Left ventricle myocardium inferior (tissue), 1 donor: ENCODE measurements around the gene CRABP2. TPM values are rescaled to one million over a fixed set of nuclear protein-coding genes. Genes with fewer than 3 reads are reported as not detected.

ENCODE experiments used
- DNase-seq: peaks from one replicate; pipeline ENCODE4 v3.0.0-alpha.2; 2020
- H3K27ac ChIP-seq: fragments of 200-600 bp; replicated peaks from 2 replicates; pipeline ENCODE4 v1.8.0; 2021
- H3K27me3 ChIP-seq: fragments of 200-600 bp; 2 replicates; pipeline ENCODE4 v1.8.0; 2021; ENCODE audit warnings: low read depth
- H3K36me3 ChIP-seq: fragments of 200-600 bp; 2 replicates; pipeline ENCODE4 v1.8.0; 2021
- H3K4me1 ChIP-seq: fragments of 200-600 bp; 2 replicates; pipeline ENCODE4 v1.8.0; 2021
- H3K4me3 ChIP-seq: fragments of 200-600 bp; 2 replicates; pipeline ENCODE4 v1.8.0; 2021; ENCODE audit warnings: mild to moderate bottlenecking, moderate library complexity
- H3K9me3 ChIP-seq: fragments of 200-600 bp; replicated peaks from 2 replicates; pipeline ENCODE4 v1.8.0; 2021
- intact Hi-C: fragments of 100-400 bp; cut with micrococcal nuclease; formaldehyde crosslinking; loops from one replicate; pipeline ENCODE4 v1.11.0; 2022
- total RNA-seq: library from RNA; stranded (reverse); fragmentation: NEBNext Ultra II Directional; extraction: Animal tissue kit (Norgen Biotek cat#: 25700); gene quantifications from one replicate; pipeline ENCODE4 v1.2.1, GENCODE V29; 2021
- TF ChIP-seq, protein P1 (sequence below): fragments of 200-600 bp; IDR thresholded peaks from 2 replicates; pipeline ENCODE4 v1.8.0; 2021; ENCODE audit warnings: antibody characterized with exemption, mild to moderate bottlenecking, borderline replicate concordance
- donor health status: DM: no; HTN: yes; CAD: no; lungs with severe emphysema.

The CRABP2 gene
- total RNA-seq, 1 donor from 2014 or later = 0.60 TPM

- TF ChIP-seq, protein P1, sequence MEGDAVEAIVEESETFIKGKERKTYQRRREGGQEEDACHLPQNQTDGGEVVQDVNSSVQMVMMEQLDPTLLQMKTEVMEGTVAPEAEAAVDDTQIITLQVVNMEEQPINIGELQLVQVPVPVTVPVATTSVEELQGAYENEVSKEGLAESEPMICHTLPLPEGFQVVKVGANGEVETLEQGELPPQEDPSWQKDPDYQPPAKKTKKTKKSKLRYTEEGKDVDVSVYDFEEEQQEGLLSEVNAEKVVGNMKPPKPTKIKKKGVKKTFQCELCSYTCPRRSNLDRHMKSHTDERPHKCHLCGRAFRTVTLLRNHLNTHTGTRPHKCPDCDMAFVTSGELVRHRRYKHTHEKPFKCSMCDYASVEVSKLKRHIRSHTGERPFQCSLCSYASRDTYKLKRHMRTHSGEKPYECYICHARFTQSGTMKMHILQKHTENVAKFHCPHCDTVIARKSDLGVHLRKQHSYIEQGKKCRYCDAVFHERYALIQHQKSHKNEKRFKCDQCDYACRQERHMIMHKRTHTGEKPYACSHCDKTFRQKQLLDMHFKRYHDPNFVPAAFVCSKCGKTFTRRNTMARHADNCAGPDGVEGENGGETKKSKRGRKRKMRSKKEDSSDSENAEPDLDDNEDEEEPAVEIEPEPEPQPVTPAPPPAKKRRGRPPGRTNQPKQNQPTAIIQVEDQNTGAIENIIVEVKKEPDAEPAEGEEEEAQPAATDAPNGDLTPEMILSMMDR = no peak
- Histone ChIP-seq H3K27me3 (peaks cover 95% of the 10 kb centered on the region), H3K27ac (no peak overlapping the region), H3K36me3 (no peaks in the 10 kb centered on the region), H3K9me3 (no peaks in the 10 kb centered on the region), H3K4me3 (no peak overlapping the region), H3K4me1 (peaks cover 19% of the 10 kb centered on the region)
- DNase-seq = no peak
- intact Hi-C loops = no loop called here
These were observed 14.2 kb downstream of the CRABP2 start for GRCh38 chr1:156691191-156691590.

- TF ChIP-seq, protein P1 = no peak
- no peak overlapping the region for H3K4me3 ChIP-seq
- H3K27ac ChIP-seq = no peak overlapping the region
- H3K9me3 ChIP-seq = no peaks in the 10 kb centered on the region
- H3K36me3 ChIP-seq = no peaks in the 10 kb centered on the region
- no peak for DNase-seq
- intact Hi-C loops = no loop called here
- peaks cover 96% of the 10 kb centered on the region for H3K27me3 ChIP-seq
- H3K4me1 ChIP-seq = peaks cover 19% of the 10 kb centered on the region
These were observed 14.7 kb downstream of the CRABP2 start for GRCh38 chr1:156690675-156691036.

- intact Hi-C loops = loop anchor here (2.0 kb wide), 1 partner anchor 35 kb away; no protein-coding TSS in a partner anchor
- TF ChIP-seq, protein P1 = no peak
- Histone ChIP-seq H3K4me1 (peaks cover 19% of the 10 kb centered on the region), H3K27ac (no peak overlapping the region), H3K4me3 (no peak overlapping the region), H3K36me3 (no peaks in the 10 kb centered on the region), H3K27me3 (peaks cover 98% of the 10 kb centered on the region), H3K9me3 (no peaks in the 10 kb centered on the region)
- DNase-seq = no peak
These were observed 15.3 kb downstream of the CRABP2 start for GRCh38 chr1:156689953-156690674.

- TF ChIP-seq, protein P1 = peak; percentile 93
- Histone ChIP-seq H3K27me3 (peaks cover 98% of the 10 kb centered on the region), H3K4me1 (peaks cover 19% of the 10 kb centered on the region), H3K36me3 (no peaks in the 10 kb centered on the region), H3K27ac (no peak overlapping the region), H3K9me3 (no peaks in the 10 kb centered on the region), H3K4me3 (no peak overlapping the region)
- peak; percentile 69 for DNase-seq
- intact Hi-C loops = loop anchor here (2.0 kb wide), 1 partner anchor 36 kb away; no protein-coding TSS in a partner anchor
These were observed 16.1 kb downstream of the CRABP2 start for GRCh38 chr1:156689035-156689952.

- Histone ChIP-seq H3K9me3 (no peaks in the 10 kb centered on the region), H3K27ac (no peak overlapping the region), H3K27me3 (peaks cover 73% of the 10 kb centered on the region), H3K4me1 (peaks cover 2% of the 10 kb centered on the region), H3K36me3 (no peaks in the 10 kb centered on the region), H3K4me3 (no peak overlapping the region)
- TF ChIP-seq, protein P1 = no peak
- DNase-seq = no peak
- intact Hi-C loops = no loop called here
These were observed 21.1 kb downstream of the CRABP2 start for GRCh38 chr1:156684227-156684782.
